ENCODE data around the gene RPS19.

DNA sequence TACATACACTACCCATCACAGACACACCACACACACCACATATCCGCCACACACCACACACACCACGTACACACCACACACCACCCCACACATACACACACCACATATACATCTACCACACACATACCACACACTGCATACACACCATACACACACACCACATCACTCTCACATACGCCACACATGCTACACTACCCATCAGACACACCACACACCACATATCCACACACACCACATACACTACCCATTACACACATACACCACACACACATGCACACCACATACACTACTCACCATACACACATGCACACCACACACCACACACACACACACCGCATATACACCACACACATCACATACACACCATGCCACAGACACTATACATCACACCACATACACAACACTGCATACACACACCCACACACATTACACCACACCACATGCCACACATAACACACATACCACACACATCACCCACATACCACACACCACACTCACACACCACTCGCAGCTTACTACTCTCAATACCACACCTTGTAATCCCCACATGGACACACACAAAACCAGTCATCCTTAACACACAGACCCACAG, 58.7 kb downstream of the RPS19 start:
- no peak; the same call in 1 of the 2 replicates for TF ChIP-seq POLR2A (IDR thresholded peaks at IDR 0.05; ENCODE audit: low read depth, low read length)
- TF ChIP-seq POLR2AphosphoS5 (IDR thresholded peaks at IDR 0.05; ENCODE audit: low read depth, low read length), result no peak
- TF ChIP-seq SPI1 (IDR thresholded peaks at IDR 0.05; ENCODE audit: low read depth, low read length), result no peak
- TF ChIP-seq TAF1 (IDR thresholded peaks at IDR 0.05; ENCODE audit: low read depth, low read length), result no peak
- TF ChIP-seq PAX5 (IDR thresholded peaks at IDR 0.05; ENCODE audit: insufficient read depth, low read length, severe bottlenecking), result no peak
- no peak for TF ChIP-seq POU2F2 (IDR thresholded peaks at IDR 0.05; ENCODE audit: low read depth, low read length)

Data from GM12891 (cell line).